ENCODE results near the gene NOS1AP.

The NOS1AP gene

DNA sequence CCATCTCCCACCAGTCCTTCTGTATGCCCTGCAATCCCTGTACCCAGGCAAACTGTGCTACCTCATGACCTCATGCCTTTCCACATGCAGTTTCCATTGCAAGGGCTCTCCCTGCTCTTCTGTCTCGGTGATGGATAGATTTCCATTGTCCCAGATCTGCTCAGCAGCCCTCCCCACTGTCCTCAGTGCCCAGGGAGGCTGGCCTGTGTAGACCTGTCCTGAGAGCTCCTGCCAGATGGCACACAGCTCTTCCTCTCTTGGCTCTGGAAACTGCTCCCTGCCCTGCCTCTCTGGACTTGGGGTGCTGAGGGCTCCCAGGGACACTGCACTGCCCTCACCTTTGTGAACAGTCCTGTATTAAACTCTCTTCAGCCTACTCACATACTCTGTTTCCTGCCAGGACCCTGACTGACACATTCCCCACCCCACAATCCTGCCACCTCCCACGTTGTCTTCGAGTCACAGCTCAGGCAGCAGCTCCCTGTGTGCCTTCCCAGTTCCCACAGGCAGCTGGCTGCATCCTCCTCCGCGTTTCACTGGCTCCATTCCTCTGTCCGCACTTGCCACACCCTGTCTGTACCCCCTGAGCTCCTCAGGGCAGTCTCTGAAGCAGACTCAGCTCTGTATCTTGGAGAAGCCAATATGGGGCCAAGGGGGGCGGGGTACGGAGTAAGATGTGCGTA, 250.1 kb downstream of the NOS1AP start:
- Histone ChIP-seq H3K9ac (ENCODE audit: low read length) (no peak overlapping the region), H3K27me3 (ENCODE audit: control insufficient read depth, insufficient read depth, low read length) (no peaks in the 10 kb centered on the region), H3K4me1 (ENCODE audit: control insufficient read depth, insufficient read depth, low read length) (no peaks in the 10 kb centered on the region), H3K36me3 (ENCODE audit: control insufficient read depth, insufficient read depth, low read length) (no peaks in the 10 kb centered on the region), H3K4me3 (ENCODE audit: low read length) (no peak overlapping the region), H3K27ac (ENCODE audit: low read depth, low read length) (no peak overlapping the region)

DNA sequence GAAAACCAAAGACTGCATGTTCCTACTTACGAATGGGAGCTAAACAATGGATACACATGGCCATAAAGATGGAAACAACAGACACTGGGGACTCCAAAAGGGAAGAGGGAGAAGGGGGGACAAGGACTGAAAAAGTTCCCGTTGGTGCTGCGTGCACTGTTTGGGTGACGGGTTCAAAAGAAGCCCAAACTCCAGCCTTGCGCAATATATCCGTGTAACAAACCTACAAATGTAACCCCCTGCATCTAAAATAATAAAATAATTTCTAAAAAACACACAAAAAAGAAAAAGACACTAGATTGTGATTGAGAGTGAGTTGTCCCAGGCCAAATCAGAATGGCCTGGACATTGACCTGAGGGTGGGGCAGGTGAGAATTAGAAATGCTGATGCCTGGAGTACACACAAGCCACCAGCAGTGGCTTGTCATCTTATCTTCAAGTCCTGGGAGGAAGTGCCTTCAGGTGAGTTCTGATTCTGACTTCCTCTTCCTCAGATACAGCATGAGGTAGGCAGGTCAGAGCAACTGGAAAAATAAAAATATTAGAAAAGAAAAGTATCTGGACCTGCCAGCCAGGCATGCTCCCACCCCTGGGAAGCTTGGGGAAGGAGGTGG, 252.4 kb downstream of the NOS1AP start:
- no peak overlapping the region for H3K27ac ChIP-seq (ENCODE audit: low read depth, low read length)
- H3K27me3 ChIP-seq (ENCODE audit: control insufficient read depth, insufficient read depth, low read length) = no peaks in the 10 kb centered on the region
- H3K4me3 ChIP-seq (ENCODE audit: low read length) = no peak overlapping the region
- no peaks in the 10 kb centered on the region for H3K36me3 ChIP-seq (ENCODE audit: control insufficient read depth, insufficient read depth, low read length)
- H3K9ac ChIP-seq (ENCODE audit: low read length) = no peak overlapping the region
- H3K4me1 ChIP-seq (ENCODE audit: control insufficient read depth, insufficient read depth, low read length) = no peaks in the 10 kb centered on the region

DNA sequence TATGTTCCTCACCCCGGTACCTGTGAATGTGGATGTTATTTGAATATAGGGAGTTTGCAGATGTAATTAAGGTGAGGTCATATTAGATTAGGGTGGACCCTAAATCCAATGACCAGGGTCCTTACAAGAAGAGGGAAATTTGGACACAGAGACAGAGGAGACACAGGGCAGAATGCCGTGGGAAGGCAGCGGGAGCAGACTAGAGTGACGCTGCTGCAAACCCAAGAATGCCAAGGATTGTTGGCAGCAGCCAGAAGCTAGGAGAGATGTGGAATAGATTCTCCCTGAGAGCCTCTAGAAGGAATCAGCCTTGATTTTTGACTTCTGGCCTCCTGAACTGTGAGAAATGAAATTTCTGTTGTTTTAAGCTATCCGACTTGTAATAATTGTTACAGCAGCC, 253.5 kb downstream of the NOS1AP start:
- Histone ChIP-seq H3K4me1 (ENCODE audit: control insufficient read depth, insufficient read depth, low read length) (no peaks in the 10 kb centered on the region), H3K9ac (ENCODE audit: low read length) (no peak overlapping the region), H3K27ac (ENCODE audit: low read depth, low read length) (no peak overlapping the region), H3K27me3 (ENCODE audit: control insufficient read depth, insufficient read depth, low read length) (no peaks in the 10 kb centered on the region), H3K4me3 (ENCODE audit: low read length) (no peak overlapping the region), H3K36me3 (ENCODE audit: control insufficient read depth, insufficient read depth, low read length) (no peaks in the 10 kb centered on the region)

GRCh38 chr1:162324396-162324795, 254.9 kb downstream of the NOS1AP start:
- no peaks in the 10 kb centered on the region for H3K4me1 ChIP-seq (ENCODE audit: control insufficient read depth, insufficient read depth, low read length)
- H3K4me3 ChIP-seq (ENCODE audit: low read length) = no peak overlapping the region

GRCh38 chr1:162326559-162326958, 257.1 kb downstream of the NOS1AP start:
- Histone ChIP-seq H3K36me3 (ENCODE audit: control insufficient read depth, insufficient read depth, low read length) (no peaks in the 10 kb centered on the region), H3K4me1 (ENCODE audit: control insufficient read depth, insufficient read depth, low read length) (no peaks in the 10 kb centered on the region), H3K4me3 (ENCODE audit: low read length) (no peak overlapping the region), H3K9ac (ENCODE audit: low read length) (no peak overlapping the region), H3K27me3 (ENCODE audit: control insufficient read depth, insufficient read depth, low read length) (no peaks in the 10 kb centered on the region), H3K27ac (ENCODE audit: low read depth, low read length) (no peak overlapping the region)

More at GRCh38 chr1:162324396-162324795, 254.9 kb downstream of the NOS1AP start:
- Histone ChIP-seq H3K27me3 (ENCODE audit: control insufficient read depth, insufficient read depth, low read length) (no peaks in the 10 kb centered on the region), H3K27ac (ENCODE audit: low read depth, low read length) (no peak overlapping the region), H3K36me3 (ENCODE audit: control insufficient read depth, insufficient read depth, low read length) (no peaks in the 10 kb centered on the region), H3K9ac (ENCODE audit: low read length) (no peak overlapping the region)

DNA sequence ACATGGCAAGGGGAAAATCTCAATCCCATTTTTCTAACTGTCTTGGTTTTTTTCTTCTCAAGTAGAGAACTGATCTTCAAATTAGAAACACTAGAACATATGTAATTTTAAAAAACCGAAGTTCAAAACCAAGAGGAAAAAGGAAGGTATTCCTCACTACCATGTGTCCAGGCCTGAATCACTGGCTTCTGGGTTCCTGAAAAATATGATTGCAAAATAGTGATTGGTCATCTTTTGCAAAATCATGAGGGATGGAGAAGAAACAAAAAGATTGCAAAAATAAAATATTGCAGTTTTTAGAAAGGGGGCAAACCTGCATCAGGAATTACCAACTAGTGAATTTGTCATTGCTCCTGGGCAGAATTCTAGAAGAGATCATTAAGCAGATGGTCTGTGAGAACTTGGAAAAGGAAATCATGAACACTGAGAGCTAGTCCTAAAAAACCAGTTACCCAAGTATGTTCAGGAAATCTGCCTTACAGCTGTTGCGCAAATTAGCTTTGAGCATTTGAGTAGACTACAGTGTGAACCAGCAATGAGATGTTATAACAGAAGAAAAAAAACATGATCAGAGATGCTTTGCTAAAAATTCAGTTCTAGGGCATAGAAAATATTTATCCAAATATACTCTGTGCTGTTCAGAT, 257.8 kb downstream of the NOS1AP start:
- Histone ChIP-seq H3K4me3 (ENCODE audit: low read length) (no peak overlapping the region), H3K36me3 (ENCODE audit: control insufficient read depth, insufficient read depth, low read length) (no peaks in the 10 kb centered on the region), H3K27ac (ENCODE audit: low read depth, low read length) (no peak overlapping the region), H3K9ac (ENCODE audit: low read length) (no peak overlapping the region), H3K4me1 (ENCODE audit: control insufficient read depth, insufficient read depth, low read length) (no peaks in the 10 kb centered on the region), H3K27me3 (ENCODE audit: control insufficient read depth, insufficient read depth, low read length) (no peaks in the 10 kb centered on the region)

GRCh38 chr1:162327788-162328165, 258.3 kb downstream of the NOS1AP start:
- H3K27ac ChIP-seq (ENCODE audit: low read depth, low read length) = no peak overlapping the region
- H3K4me1 ChIP-seq (ENCODE audit: control insufficient read depth, insufficient read depth, low read length) = no peaks in the 10 kb centered on the region
- no peak overlapping the region for H3K4me3 ChIP-seq (ENCODE audit: low read length)
- H3K9ac ChIP-seq (ENCODE audit: low read length) = no peak overlapping the region
- H3K36me3 ChIP-seq (ENCODE audit: control insufficient read depth, insufficient read depth, low read length) = no peaks in the 10 kb centered on the region
- no peaks in the 10 kb centered on the region for H3K27me3 ChIP-seq (ENCODE audit: control insufficient read depth, insufficient read depth, low read length)

DNA sequence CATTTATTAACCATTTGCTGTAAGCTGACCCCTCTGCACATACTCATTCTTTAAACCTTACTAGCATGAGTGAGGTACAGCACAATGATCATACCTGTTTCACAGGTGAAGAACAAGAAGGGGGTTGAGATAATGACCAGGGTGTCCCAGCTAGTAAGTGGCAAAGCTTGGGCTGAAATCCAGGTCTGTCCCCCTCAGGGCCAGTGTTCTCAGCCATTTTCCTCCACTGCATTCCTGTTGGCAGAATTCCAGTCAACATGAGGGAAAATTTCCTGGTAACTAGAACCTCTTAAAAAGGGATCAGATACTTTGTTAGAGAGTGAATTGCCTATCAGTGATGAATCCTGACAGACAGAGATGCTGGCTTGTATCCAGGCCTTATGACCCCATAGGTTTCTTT, 259.0 kb downstream of the NOS1AP start:
- Histone ChIP-seq H3K4me3 (ENCODE audit: low read length) (no peak overlapping the region), H3K36me3 (ENCODE audit: control insufficient read depth, insufficient read depth, low read length) (no peaks in the 10 kb centered on the region), H3K27me3 (ENCODE audit: control insufficient read depth, insufficient read depth, low read length) (no peaks in the 10 kb centered on the region), H3K9ac (ENCODE audit: low read length) (no peak overlapping the region), H3K27ac (ENCODE audit: low read depth, low read length) (no peak overlapping the region), H3K4me1 (ENCODE audit: control insufficient read depth, insufficient read depth, low read length) (no peaks in the 10 kb centered on the region)

GRCh38 chr1:162329826-162330225, 260.3 kb downstream of the NOS1AP start:
- H3K36me3 ChIP-seq (ENCODE audit: control insufficient read depth, insufficient read depth, low read length) = no peaks in the 10 kb centered on the region
- no peaks in the 10 kb centered on the region for H3K4me1 ChIP-seq (ENCODE audit: control insufficient read depth, insufficient read depth, low read length)
- no peak overlapping the region for H3K27ac ChIP-seq (ENCODE audit: low read depth, low read length)
- no peaks in the 10 kb centered on the region for H3K27me3 ChIP-seq (ENCODE audit: control insufficient read depth, insufficient read depth, low read length)
- H3K9ac ChIP-seq (ENCODE audit: low read length) = no peak overlapping the region
- no peak overlapping the region for H3K4me3 ChIP-seq (ENCODE audit: low read length)

- Histone ChIP-seq H3K4me1 (ENCODE audit: control insufficient read depth, insufficient read depth, low read length) (no peaks in the 10 kb centered on the region), H3K27ac (ENCODE audit: low read depth, low read length) (no peak overlapping the region), H3K9ac (ENCODE audit: low read length) (no peak overlapping the region), H3K36me3 (ENCODE audit: control insufficient read depth, insufficient read depth, low read length) (no peaks in the 10 kb centered on the region), H3K4me3 (ENCODE audit: low read length) (no peak overlapping the region), H3K27me3 (ENCODE audit: control insufficient read depth, insufficient read depth, low read length) (no peaks in the 10 kb centered on the region)
Observed at GRCh38 chr1:162333991-162334390, 264.5 kb downstream of the NOS1AP start.

DNA sequence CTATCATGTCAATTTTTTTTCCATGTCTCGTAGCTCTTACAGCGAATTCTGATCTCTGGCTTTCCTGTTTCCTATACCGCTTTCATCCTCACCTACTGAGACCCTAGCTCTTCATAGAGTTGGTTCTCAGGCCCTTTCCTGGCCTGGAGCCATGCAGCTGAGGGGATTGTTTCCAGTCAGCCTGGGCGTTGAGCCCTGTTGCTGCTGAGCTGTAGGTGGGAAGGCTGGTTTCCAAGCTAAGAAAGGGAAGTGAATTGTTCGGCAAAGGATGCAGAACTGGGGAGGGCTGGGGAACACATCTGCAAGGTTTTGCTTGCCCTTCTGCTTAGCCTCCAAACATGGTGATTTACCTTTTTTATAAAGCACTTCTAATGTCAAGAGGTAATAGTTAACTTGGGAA, 265.6 kb downstream of the NOS1AP start:
- Histone ChIP-seq H3K27ac (ENCODE audit: low read depth, low read length) (no peak overlapping the region), H3K27me3 (ENCODE audit: control insufficient read depth, insufficient read depth, low read length) (no peaks in the 10 kb centered on the region), H3K4me3 (ENCODE audit: low read length) (no peak overlapping the region), H3K36me3 (ENCODE audit: control insufficient read depth, insufficient read depth, low read length) (no peaks in the 10 kb centered on the region), H3K9ac (ENCODE audit: low read length) (no peak overlapping the region), H3K4me1 (ENCODE audit: control insufficient read depth, insufficient read depth, low read length) (no peaks in the 10 kb centered on the region)

- Histone ChIP-seq H3K4me3 (ENCODE audit: low read length) (no peak overlapping the region), H3K9ac (ENCODE audit: low read length) (no peak overlapping the region), H3K36me3 (ENCODE audit: control insufficient read depth, insufficient read depth, low read length) (no peaks in the 10 kb centered on the region), H3K4me1 (ENCODE audit: control insufficient read depth, insufficient read depth, low read length) (no peaks in the 10 kb centered on the region), H3K27me3 (ENCODE audit: control insufficient read depth, insufficient read depth, low read length) (no peaks in the 10 kb centered on the region), H3K27ac (ENCODE audit: low read depth, low read length) (no peak overlapping the region)
Observed at GRCh38 chr1:162336621-162337285, 267.3 kb downstream of the NOS1AP start.

Measured in rectal smooth muscle tissue (tissue), 1 donor.